Measurements from ENCODE around the gene RPAP3. TPM values are rescaled to one million over a fixed set of nuclear protein-coding genes. Genes with fewer than 3 reads are reported as not detected.

RPAP3 gene
- polyA plus RNA-seq, 3 donors = 9.6 to 20.6 (median 19.0) TPM

- Histone ChIP-seq H3K9me3 (replicated peaks in 1 of 2; ENCODE audit: control insufficient read depth in 1 of 2, insufficient read depth in 1 of 2, low read length in 2 of 2) (no peaks in the 10 kb centered on the region), H3K36me3 (replicated peaks in 1 of 2; ENCODE audit: control insufficient read depth in 1 of 2, insufficient read depth in 2 of 2, low read length in 2 of 2) (no peaks in the 10 kb centered on the region), H3K4me3 (replicated peaks in 1 of 3; ENCODE audit: low read depth in 2 of 3, low read length in 3 of 3) (no peak overlapping the region), H3K4me1 (ENCODE audit: control insufficient read depth in 1 of 2, insufficient read depth in 2 of 2, low read length in 2 of 2) (peaks cover 8 to 18% of the 10 kb centered on the region in 2 donors), H4K20me1 (ENCODE audit: insufficient read depth, low read length) (no peaks in the 10 kb centered on the region), H3K27me3 (ENCODE audit: control insufficient read depth in 2 of 2, insufficient read depth in 2 of 2, low read length in 2 of 2) (no peaks in the 10 kb centered on the region), H3K27ac (ENCODE audit: low read depth in 1 of 2, low read length in 2 of 2) (no peak overlapping the region), H3K4me2 (replicated peaks; ENCODE audit: extremely low read depth, low read length, poor library complexity, severe bottlenecking) (no peak overlapping the region), H3K9ac (ENCODE audit: insufficient read depth, low read length, poor library complexity, severe bottlenecking) (no peak overlapping the region), H3K79me2 (ENCODE audit: insufficient read depth, low read length) (no peaks in the 10 kb centered on the region), H2AFZ (ENCODE audit: insufficient read depth, low read depth, low read length, poor library complexity, severe bottlenecking) (no peak overlapping the region)
- Mint-ChIP-seq H3K4me1 (peaks cover 27% of the 10 kb centered on the region), H3K27me3 (ENCODE audit: low read depth in 3 of 3) (peaks cover 5 to 18% (median 10%) of the 10 kb centered on the region in 3 donors), H3K4me3 (no peak overlapping the region), H3K9me3 (peaks cover 0 to 1% (median 0%) of the 10 kb centered on the region in 7 donors), H3K36me3 (no peaks in the 10 kb centered on the region), H3K27ac (no peak overlapping the region)
- DNase-seq = peak; percentile 59 to 66 (median 59)
- 76% methylated on average over 7 of the region's 10 CpGs for WGBS (ENCODE audit: insufficient coverage)
- no peak for TF ChIP-seq CTCF (IDR thresholded peaks at IDR 0.05)
- intact Hi-C loops (cut with micrococcal nuclease) = no loop called here
Measured at GRCh38 chr12:47750229-47750798, 44.5 kb upstream of the RPAP3 start.

GRCh38 chr12:47748899-47749298, 43.1 kb upstream of the RPAP3 start:
- intact Hi-C loops (cut with micrococcal nuclease) = no loop called here
- H4K20me1 ChIP-seq (ENCODE audit: insufficient read depth, low read length) = no peaks in the 10 kb centered on the region
- H3K9me3 Mint-ChIP-seq = peaks cover 0 to 1% (median 0%) of the 10 kb centered on the region in 7 donors
- no peak overlapping the region for H3K4me2 ChIP-seq (replicated peaks; ENCODE audit: extremely low read depth, low read length, poor library complexity, severe bottlenecking)
- H3K9me3 ChIP-seq (replicated peaks in 1 of 2; ENCODE audit: control insufficient read depth in 1 of 2, insufficient read depth in 1 of 2, low read length in 2 of 2) = no peaks in the 10 kb centered on the region
- no peaks in the 10 kb centered on the region for H3K79me2 ChIP-seq (ENCODE audit: insufficient read depth, low read length)
- H3K4me1 Mint-ChIP-seq = peaks cover 24% of the 10 kb centered on the region
- no peaks in the 10 kb centered on the region for H3K36me3 Mint-ChIP-seq
- peaks cover 8 to 16% of the 10 kb centered on the region in 2 donors for H3K4me1 ChIP-seq (ENCODE audit: control insufficient read depth in 1 of 2, insufficient read depth in 2 of 2, low read length in 2 of 2)
- no peak overlapping the region for H3K9ac ChIP-seq (ENCODE audit: insufficient read depth, low read length, poor library complexity, severe bottlenecking)
- H3K4me3 ChIP-seq (replicated peaks in 1 of 3; ENCODE audit: low read depth in 2 of 3, low read length in 3 of 3) = no peak overlapping the region
- peak overlapping the region in 1 of 2 donors; percentile 39 for H3K4me3 Mint-ChIP-seq
- H3K36me3 ChIP-seq (replicated peaks in 1 of 2; ENCODE audit: control insufficient read depth in 1 of 2, insufficient read depth in 2 of 2, low read length in 2 of 2) = no peaks in the 10 kb centered on the region
- peaks cover 6 to 23% (median 12%) of the 10 kb centered on the region in 3 donors for H3K27me3 Mint-ChIP-seq (ENCODE audit: low read depth in 3 of 3)
- no peaks in the 10 kb centered on the region for H3K27me3 ChIP-seq (ENCODE audit: control insufficient read depth in 2 of 2, insufficient read depth in 2 of 2, low read length in 2 of 2)
- H3K27ac Mint-ChIP-seq = no peak overlapping the region
- 100% methylated on average over 2 of the region's 3 CpGs for WGBS (ENCODE audit: insufficient coverage)
- no peak for DNase-seq
- H3K27ac ChIP-seq (ENCODE audit: low read depth in 1 of 2, low read length in 2 of 2) = no peak overlapping the region
- no peak overlapping the region for H2AFZ ChIP-seq (ENCODE audit: insufficient read depth, low read depth, low read length, poor library complexity, severe bottlenecking)
- no peak for TF ChIP-seq CTCF (IDR thresholded peaks at IDR 0.05)
